CD14-positive monocyte (primary cell): Measurements from ENCODE around the gene FHIT. TPM values are rescaled to one million over a fixed set of nuclear protein-coding genes. Genes with fewer than 3 reads are reported as not detected.

ENCODE experiments used
- DNase-seq, 3 donors: peaks; one replicate each; pipeline ENCODE4 v3.0.0-alpha.2; 2011 to 2022
- H2AFZ ChIP-seq: 2 replicates; pipeline ENCODE4 v1.6.0; 2012; ENCODE audit warnings: mild to moderate bottlenecking, low read depth, low read length, inconsistent platforms; ENCODE audit not compliant: insufficient read depth, poor library complexity, severe bottlenecking
- H3K27ac ChIP-seq, 2 donors: 1 replicate in 1 of 2; 2 replicates in 1 of 2; pipeline ENCODE4 v1.5.1; 2012 to 2013; ENCODE audit warnings: low read length in 2 of 2, control low read depth in 1 of 2, inconsistent platforms in 1 of 2, low read depth in 1 of 2, mild to moderate bottlenecking in 1 of 2
- H3K27me3 ChIP-seq, 2 donors: one replicate each; pipeline versions ENCODE4 v1.6.0 to v1.6.1; 2011 to 2013; ENCODE audit warnings: low read length in 2 of 2; ENCODE audit not compliant: control insufficient read depth in 2 of 2, insufficient read depth in 2 of 2
- H3K36me3 ChIP-seq, 2 donors: replicated peaks in 1 of 2; 1 replicate in 1 of 2; 2 replicates in 1 of 2; pipeline versions ENCODE4 v1.5.1 to v1.6.1; 2012 to 2013; ENCODE audit warnings: low read length in 2 of 2, control low read depth in 1 of 2, inconsistent platforms in 1 of 2, mild to moderate bottlenecking in 1 of 2; ENCODE audit not compliant: insufficient read depth in 2 of 2, control insufficient read depth in 1 of 2
- H3K4me1 ChIP-seq, 2 donors: 1 replicate in 1 of 2; 2 replicates in 1 of 2; pipeline versions ENCODE4 v1.5.1 to v1.6.1; 2012 to 2013; ENCODE audit warnings: low read length in 2 of 2, control low read depth in 1 of 2, inconsistent platforms in 1 of 2, mild to moderate bottlenecking in 1 of 2, moderate library complexity in 1 of 2; ENCODE audit not compliant: insufficient read depth in 2 of 2, control insufficient read depth in 1 of 2
- H3K4me2 ChIP-seq: replicated peaks from 2 replicates; pipeline ENCODE3; 2012; ENCODE audit warnings: low read length, moderate library complexity, mild to moderate bottlenecking; ENCODE audit not compliant: poor library complexity, severe bottlenecking; ENCODE audit errors: extremely low read depth
- H3K4me3 ChIP-seq, 3 experiments: fragments of 200-600 bp in 1 of 3; sonication (generic) in 1 of 3; replicated peaks in 1 of 3; 1 replicate in 2 of 3; 2 replicates in 1 of 3; pipeline ENCODE4 v1.5.1; 2011 to 2013; ENCODE audit warnings: low read length in 3 of 3, mild to moderate bottlenecking in 3 of 3, control low read depth in 2 of 3, low read depth in 2 of 3, inconsistent platforms in 1 of 3, moderate library complexity in 1 of 3
- H3K79me2 ChIP-seq: 2 replicates; pipeline ENCODE4 v1.6.0; 2012; ENCODE audit warnings: mild to moderate bottlenecking, control low read depth, inconsistent platforms, low read length, moderate library complexity; ENCODE audit not compliant: insufficient read depth
- H3K9ac ChIP-seq: 2 replicates; pipeline ENCODE4 v1.6.0; 2017; ENCODE audit warnings: low read length, mild to moderate bottlenecking; ENCODE audit not compliant: insufficient read depth, poor library complexity, severe bottlenecking
- H3K9me3 ChIP-seq, 2 donors: replicated peaks in 1 of 2; 1 replicate in 1 of 2; 2 replicates in 1 of 2; pipeline versions ENCODE4 v1.5.1 to v1.6.1; 2012 to 2013; ENCODE audit warnings: low read length in 2 of 2, control low read depth in 1 of 2; ENCODE audit not compliant: control insufficient read depth in 1 of 2, insufficient read depth in 1 of 2
- H4K20me1 ChIP-seq: 2 replicates; pipeline ENCODE4 v1.6.0; 2012; ENCODE audit warnings: mild to moderate bottlenecking, low read length, control low read depth, moderate library complexity; ENCODE audit not compliant: insufficient read depth
- H3K27ac Mint-ChIP-seq, 7 donors: one replicate each; pipeline ENCODE4 v1.8.0; 2020; ENCODE audit warnings: mild to moderate bottlenecking in 7 of 7, mixed read lengths in 7 of 7, moderate library complexity in 6 of 7, inconsistent platforms in 2 of 7
- H3K27me3 Mint-ChIP-seq, 3 donors: one replicate each; pipeline ENCODE4 v1.8.0; 2021 to 2022; ENCODE audit warnings: low read depth in 3 of 3, mild to moderate bottlenecking in 3 of 3, mixed read lengths in 3 of 3, moderate library complexity in 3 of 3, inconsistent platforms in 1 of 3
- H3K36me3 Mint-ChIP-seq, 2 donors: one replicate each; pipeline ENCODE4 v1.8.0; 2020; ENCODE audit warnings: mixed read lengths in 2 of 2, inconsistent platforms in 1 of 2, mild to moderate bottlenecking in 1 of 2
- H3K4me1 Mint-ChIP-seq: one replicate; pipeline ENCODE4 v1.8.0; 2020; ENCODE audit warnings: mild to moderate bottlenecking, mixed read lengths
- H3K4me3 Mint-ChIP-seq, 2 donors: one replicate each; pipeline ENCODE4 v1.8.0; 2020; ENCODE audit warnings: mild to moderate bottlenecking in 2 of 2, mixed read lengths in 2 of 2, moderate library complexity in 1 of 2
- H3K9me3 Mint-ChIP-seq, 7 donors: one replicate each; pipeline ENCODE4 v1.8.0; 2020 to 2022; ENCODE audit warnings: mixed read lengths in 7 of 7, mild to moderate bottlenecking in 6 of 7, moderate library complexity in 6 of 7, inconsistent platforms in 2 of 7
- CTCF ChIP-seq: fragments of 200-600 bp; IDR thresholded peaks from one replicate; pipeline ENCODE4 v1.8.0; 2022; ENCODE audit warnings: antibody characterized with exemption, mild to moderate bottlenecking
- WGBS: methylation state at CpG from one replicate; pipeline ENCODE4 v1.1.5; 2013; ENCODE audit warnings: missing lambda C conversion rate; ENCODE audit not compliant: insufficient coverage; 5-methylcytosine and 5-hydroxymethylcytosine counted together
- intact Hi-C, 2 donors: fragments of 100-400 bp; cut with micrococcal nuclease; formaldehyde crosslinking; loops; one replicate each; pipeline versions ENCODE4 v1.15.0 to v1.15.1; 2023
- polyA plus RNA-seq, 3 donors: library from polyadenylated mRNA; depleted of rRNA in 1 of 3; unstranded in 2 of 3; stranded (reverse) in 1 of 3; fragments of 300-500 nt in 2 of 3; fragments of >200 nt in 1 of 3; fragmentation: Illumina TruSeq in 2 of 3; gene quantifications; 1 replicate in 2 of 3; 2 replicates in 1 of 3; pipeline ENCODE4 v1.2.3, GENCODE V29; 2012 to 2021

FHIT gene
- polyA plus RNA-seq, 3 donors = 1.7 to 3.4 (median 3.2) TPM

- Histone ChIP-seq H3K9ac (no peak overlapping the region), H3K79me2 (no peaks in the 10 kb centered on the region), H3K9me3 (no peaks in the 10 kb centered on the region), H3K4me3 (no peak overlapping the region), H3K4me2 (no peak overlapping the region), H4K20me1 (no peaks in the 10 kb centered on the region), H3K27me3 (no peaks in the 10 kb centered on the region), H2AFZ (no peak overlapping the region), H3K4me1 (no peaks in the 10 kb centered on the region), H3K27ac (no peak overlapping the region), H3K36me3 (no peaks in the 10 kb centered on the region)
- Mint-ChIP-seq H3K9me3 (peaks cover 0 to 3% (median 0%) of the 10 kb centered on the region in 7 donors), H3K27me3 (no peaks in the 10 kb centered on the region), H3K4me3 (no peak overlapping the region), H3K36me3 (no peaks in the 10 kb centered on the region), H3K4me1 (peaks cover 2% of the 10 kb centered on the region), H3K27ac (no peak overlapping the region)
- no peak for DNase-seq
- WGBS = 0% methylated on average over 1 of the region's 3 CpGs
- intact Hi-C loops = no loop called here
- TF ChIP-seq CTCF = no peak
Observed at GRCh38 chr3:60949146-60949545, 302.1 kb downstream of the FHIT start.

GRCh38 chr3:60948488-60948887 is 302.8 kb downstream of the FHIT start:
- no peak for DNase-seq
- H2AFZ ChIP-seq = no peak overlapping the region
- H3K4me1 Mint-ChIP-seq = peaks cover 2% of the 10 kb centered on the region
- no peak overlapping the region for H3K9ac ChIP-seq
- H3K9me3 ChIP-seq = no peaks in the 10 kb centered on the region
- H3K27ac Mint-ChIP-seq = no peak overlapping the region
- no peak for TF ChIP-seq CTCF
- H3K4me1 ChIP-seq = no peaks in the 10 kb centered on the region
- H3K4me3 ChIP-seq = no peak overlapping the region
- H3K27me3 Mint-ChIP-seq = no peaks in the 10 kb centered on the region
- peaks cover 0 to 3% (median 0%) of the 10 kb centered on the region in 7 donors for H3K9me3 Mint-ChIP-seq
- H3K36me3 ChIP-seq = no peaks in the 10 kb centered on the region
- intact Hi-C loops = no loop called here
- no peak overlapping the region for H3K27ac ChIP-seq
- no peaks in the 10 kb centered on the region for H3K79me2 ChIP-seq
- H3K27me3 ChIP-seq = no peaks in the 10 kb centered on the region
- H3K4me2 ChIP-seq = no peak overlapping the region
- H3K4me3 Mint-ChIP-seq = no peak overlapping the region
- no peaks in the 10 kb centered on the region for H4K20me1 ChIP-seq
- no peaks in the 10 kb centered on the region for H3K36me3 Mint-ChIP-seq
